Transverse colon (tissue), 4 donors: Measurements from ENCODE around the gene OR10A4.

Source experiments
- CTCF ChIP-seq, 5 experiments: fragments of 200-600 bp in 3 of 5; fragments of 450-650 bp in 2 of 5; sonication (generic) in 3 of 5; IDR thresholded peaks; 1 replicate in 2 of 5; 2 replicates in 3 of 5; pipeline ENCODE4 v1.5.1; 2016 to 2017; ENCODE audit warnings: antibody characterized with exemption in 5 of 5, inconsistent platforms in 3 of 5, mild to moderate bottlenecking in 2 of 5, moderate library complexity in 1 of 5
- POLR2AphosphoS5 ChIP-seq, 3 donors: sonication (generic); formaldehyde crosslinking; IDR thresholded peaks; one replicate each; pipeline ENCODE4 v1.6.1; 2016; ENCODE audit warnings: antibody characterized with exemption in 3 of 3

- no peak for TF ChIP-seq CTCF (IDR thresholded peaks at IDR 0.05)
- no peak for TF ChIP-seq POLR2AphosphoS5 (IDR thresholded peaks at IDR 0.05)
Measured at GRCh38 chr11:6882751-6883150, 6.3 kb downstream of the OR10A4 start.
